ENCODE measurements around the gene RNF217.

The RNF217 gene

GRCh38 chr6:125057392-125058246 lies 95.4 kb downstream of the RNF217 start:
- in situ Hi-C loops (cut with MboI; ENCODE audit: low sequenced_read_pairs, unreplicated experiment), result no loop called here
- TF ChIP-seq CTCF (IDR thresholded peaks at IDR 0.05; ENCODE audit: borderline replicate concordance, control extremely low read depth, extremely low read depth, insufficient read depth, missing control alignments), result no peak
- DNase-seq (ENCODE audit: low spot score), result no peak

GRCh38 chr6:125058546-125058945 lies 96.3 kb downstream of the RNF217 start:
- no peak for DNase-seq (ENCODE audit: low spot score)
- no peak for TF ChIP-seq CTCF (IDR thresholded peaks at IDR 0.05; ENCODE audit: borderline replicate concordance, control extremely low read depth, extremely low read depth, insufficient read depth, missing control alignments)
- in situ Hi-C loops (cut with MboI; ENCODE audit: low sequenced_read_pairs, unreplicated experiment), result no loop called here

GRCh38 chr6:125063307-125063706 lies 101.1 kb downstream of the RNF217 start:
- TF ChIP-seq CTCF (IDR thresholded peaks at IDR 0.05; ENCODE audit: borderline replicate concordance, control extremely low read depth, extremely low read depth, insufficient read depth, missing control alignments), result no peak
- in situ Hi-C loops (cut with MboI; ENCODE audit: low sequenced_read_pairs, unreplicated experiment), result no loop called here
- no peak for DNase-seq (ENCODE audit: low spot score)

- TF ChIP-seq CTCF (IDR thresholded peaks at IDR 0.05; ENCODE audit: borderline replicate concordance, control extremely low read depth, extremely low read depth, insufficient read depth, missing control alignments), result no peak
- in situ Hi-C loops (cut with MboI; ENCODE audit: low sequenced_read_pairs, unreplicated experiment), result no loop called here
Observed at GRCh38 chr6:125066140-125066539, 103.9 kb downstream of the RNF217 start.

GRCh38 chr6:125066964-125067363 lies 104.7 kb downstream of the RNF217 start:
- no peak for DNase-seq (ENCODE audit: low spot score)
- in situ Hi-C loops (cut with MboI; ENCODE audit: low sequenced_read_pairs, unreplicated experiment), result no loop called here

More at GRCh38 chr6:125066140-125066539, 103.9 kb downstream of the RNF217 start:
- no peak for DNase-seq (ENCODE audit: low spot score)

GRCh38 chr6:125067552-125067951 lies 105.3 kb downstream of the RNF217 start:
- no peak for TF ChIP-seq CTCF (IDR thresholded peaks at IDR 0.05; ENCODE audit: borderline replicate concordance, control extremely low read depth, extremely low read depth, insufficient read depth, missing control alignments)
- DNase-seq (ENCODE audit: low spot score), result no peak
- in situ Hi-C loops (cut with MboI; ENCODE audit: low sequenced_read_pairs, unreplicated experiment), result no loop called here

More at GRCh38 chr6:125066964-125067363, 104.7 kb downstream of the RNF217 start:
- no peak for TF ChIP-seq CTCF (IDR thresholded peaks at IDR 0.05; ENCODE audit: borderline replicate concordance, control extremely low read depth, extremely low read depth, insufficient read depth, missing control alignments)
